ENCODE data around the gene PAPSS2. TPM values are rescaled to one million over a fixed set of nuclear protein-coding genes. Genes with fewer than 3 reads are reported as not detected.

Gene PAPSS2
- total RNA-seq, 1 donor: 1.7 TPM

- no peaks in the 10 kb centered on the region for H3K4me1 ChIP-seq (ENCODE audit: insufficient read depth, low read length)
- no peaks in the 10 kb centered on the region for H3K27me3 ChIP-seq (ENCODE audit: insufficient read depth, low read length)
- H3K4me3 ChIP-seq (ENCODE audit: low read length): no peak overlapping the region
- H3K9me3 ChIP-seq (ENCODE audit: low read depth, low read length): no peaks in the 10 kb centered on the region
These were observed 16.0 kb downstream of the PAPSS2 start for GRCh38 chr10:87675396-87676376.

GRCh38 chr10:87677595-87677994 lies 17.9 kb downstream of the PAPSS2 start:
- Histone ChIP-seq H3K9me3 (ENCODE audit: low read depth, low read length) (no peaks in the 10 kb centered on the region), H3K27me3 (ENCODE audit: insufficient read depth, low read length) (no peaks in the 10 kb centered on the region), H3K4me1 (ENCODE audit: insufficient read depth, low read length) (no peaks in the 10 kb centered on the region), H3K4me3 (ENCODE audit: low read length) (no peak overlapping the region)

GRCh38 chr10:87678302-87678701 lies 18.6 kb downstream of the PAPSS2 start:
- no peaks in the 10 kb centered on the region for H3K4me1 ChIP-seq (ENCODE audit: insufficient read depth, low read length)
- H3K27me3 ChIP-seq (ENCODE audit: insufficient read depth, low read length): no peaks in the 10 kb centered on the region
- no peaks in the 10 kb centered on the region for H3K9me3 ChIP-seq (ENCODE audit: low read depth, low read length)
- no peak overlapping the region for H3K4me3 ChIP-seq (ENCODE audit: low read length)

GRCh38 chr10:87683356-87683755 lies 23.7 kb downstream of the PAPSS2 start:
- Histone ChIP-seq H3K9me3 (ENCODE audit: low read depth, low read length) (no peaks in the 10 kb centered on the region), H3K4me1 (ENCODE audit: insufficient read depth, low read length) (no peaks in the 10 kb centered on the region), H3K4me3 (ENCODE audit: low read length) (no peak overlapping the region), H3K27me3 (ENCODE audit: insufficient read depth, low read length) (no peaks in the 10 kb centered on the region)

GRCh38 chr10:87684001-87684638 lies 24.4 kb downstream of the PAPSS2 start:
- Histone ChIP-seq H3K9me3 (ENCODE audit: low read depth, low read length) (no peaks in the 10 kb centered on the region), H3K27me3 (ENCODE audit: insufficient read depth, low read length) (no peaks in the 10 kb centered on the region), H3K4me1 (ENCODE audit: insufficient read depth, low read length) (no peaks in the 10 kb centered on the region), H3K4me3 (ENCODE audit: low read length) (no peak overlapping the region)

- Histone ChIP-seq H3K4me1 (ENCODE audit: insufficient read depth, low read length) (no peaks in the 10 kb centered on the region), H3K4me3 (ENCODE audit: low read length) (no peak overlapping the region), H3K9me3 (ENCODE audit: low read depth, low read length) (no peaks in the 10 kb centered on the region), H3K27me3 (ENCODE audit: insufficient read depth, low read length) (no peaks in the 10 kb centered on the region)
These were observed 26.3 kb downstream of the PAPSS2 start for GRCh38 chr10:87685832-87686574.

GRCh38 chr10:87691506-87692070 lies 31.9 kb downstream of the PAPSS2 start:
- peaks cover 4% of the 10 kb centered on the region for H3K4me1 ChIP-seq (ENCODE audit: insufficient read depth, low read length)
- H3K27me3 ChIP-seq (ENCODE audit: insufficient read depth, low read length): no peaks in the 10 kb centered on the region
- H3K9me3 ChIP-seq (ENCODE audit: low read depth, low read length): no peaks in the 10 kb centered on the region
- no peak overlapping the region for H3K4me3 ChIP-seq (ENCODE audit: low read length)

GRCh38 chr10:87692956-87693484 lies 33.3 kb downstream of the PAPSS2 start:
- no peaks in the 10 kb centered on the region for H3K9me3 ChIP-seq (ENCODE audit: low read depth, low read length)
- no peak overlapping the region for H3K4me3 ChIP-seq (ENCODE audit: low read length)
- H3K4me1 ChIP-seq (ENCODE audit: insufficient read depth, low read length): peaks cover 4% of the 10 kb centered on the region
- no peaks in the 10 kb centered on the region for H3K27me3 ChIP-seq (ENCODE audit: insufficient read depth, low read length)

- peaks cover 4% of the 10 kb centered on the region for H3K4me1 ChIP-seq (ENCODE audit: insufficient read depth, low read length)
- H3K9me3 ChIP-seq (ENCODE audit: low read depth, low read length): no peaks in the 10 kb centered on the region
- H3K4me3 ChIP-seq (ENCODE audit: low read length): no peak overlapping the region
- no peaks in the 10 kb centered on the region for H3K27me3 ChIP-seq (ENCODE audit: insufficient read depth, low read length)
These were observed 34.5 kb downstream of the PAPSS2 start for GRCh38 chr10:87694011-87694794.

GRCh38 chr10:87695074-87695473 lies 35.4 kb downstream of the PAPSS2 start:
- peaks cover 4% of the 10 kb centered on the region for H3K4me1 ChIP-seq (ENCODE audit: insufficient read depth, low read length)
- H3K27me3 ChIP-seq (ENCODE audit: insufficient read depth, low read length): no peaks in the 10 kb centered on the region
- no peaks in the 10 kb centered on the region for H3K9me3 ChIP-seq (ENCODE audit: low read depth, low read length)
- H3K4me3 ChIP-seq (ENCODE audit: low read length): no peak overlapping the region

GRCh38 chr10:87696922-87697745 lies 37.5 kb downstream of the PAPSS2 start:
- Histone ChIP-seq H3K9me3 (ENCODE audit: low read depth, low read length) (no peaks in the 10 kb centered on the region), H3K4me3 (ENCODE audit: low read length) (no peak overlapping the region)

GRCh38 chr10:87700031-87700796 lies 40.5 kb downstream of the PAPSS2 start:
- Histone ChIP-seq H3K4me3 (ENCODE audit: low read length) (no peak overlapping the region), H3K27me3 (ENCODE audit: insufficient read depth, low read length) (no peaks in the 10 kb centered on the region), H3K9me3 (ENCODE audit: low read depth, low read length) (no peaks in the 10 kb centered on the region), H3K4me1 (ENCODE audit: insufficient read depth, low read length) (no peaks in the 10 kb centered on the region)

More at GRCh38 chr10:87696922-87697745, 37.5 kb downstream of the PAPSS2 start:
- H3K27me3 ChIP-seq (ENCODE audit: insufficient read depth, low read length): no peaks in the 10 kb centered on the region
- no peaks in the 10 kb centered on the region for H3K4me1 ChIP-seq (ENCODE audit: insufficient read depth, low read length)
